GM19238 (cell line): ENCODE data around the gene PDIA4.
"Not testable (repeated sequence)": the region's sequence is repeated elsewhere in the genome, so short reads cannot be mapped to it uniquely, and the experiment has no call there.

Experiments
- DNase-seq: peaks from one replicate; pipeline ENCODE4 v3.0.0; 2011; ENCODE audit warnings: low spot score; ENCODE audit not compliant: insufficient read length

The PDIA4 gene

GRCh38 chr7:149028346-149029109 lies at the start of gene PDIA4:
PDIA4 (minus strand) TSS chr7:149028505; CDS start chr7:149028408, 97 bp downstream.
- peak; percentile 98 for DNase-seq

- no peak for DNase-seq
These were observed 49.3 kb upstream of the PDIA4 start for GRCh38 chr7:149077594-149077993.

- no peak for DNase-seq
These were observed 47.0 kb upstream of the PDIA4 start for GRCh38 chr7:149075286-149075685.

GRCh38 chr7:149074116-149074885 lies 46.0 kb upstream of the PDIA4 start:
- no peak for DNase-seq

- DNase-seq = no peak
These were observed 44.1 kb upstream of the PDIA4 start for GRCh38 chr7:149072438-149072775.

GRCh38 chr7:149071641-149072437 lies 43.5 kb upstream of the PDIA4 start:
- DNase-seq = no peak

- no peak for DNase-seq
These were observed 42.9 kb upstream of the PDIA4 start for GRCh38 chr7:149071182-149071635.

GRCh38 chr7:149070372-149071125 lies 42.2 kb upstream of the PDIA4 start:
- DNase-seq = no peak

- DNase-seq = no peak
These were observed 39.6 kb upstream of the PDIA4 start for GRCh38 chr7:149067869-149068268.

GRCh38 chr7:149063476-149063875 lies 35.2 kb upstream of the PDIA4 start:
- DNase-seq = no peak

- DNase-seq = not testable (repeated sequence)
These were observed 34.1 kb upstream of the PDIA4 start for GRCh38 chr7:149062217-149062899.

- DNase-seq = no peak
These were observed 31.9 kb upstream of the PDIA4 start for GRCh38 chr7:149060156-149060555.

GRCh38 chr7:149053885-149054284 lies 25.6 kb upstream of the PDIA4 start:
- DNase-seq = no peak

- DNase-seq = no peak
These were observed 25.1 kb upstream of the PDIA4 start for GRCh38 chr7:149053384-149053783.

GRCh38 chr7:149050941-149051340 lies 22.6 kb upstream of the PDIA4 start:
- DNase-seq = no peak

- no peak for DNase-seq
These were observed 20.5 kb upstream of the PDIA4 start for GRCh38 chr7:149048805-149049204.

GRCh38 chr7:149046416-149046815 lies 18.1 kb upstream of the PDIA4 start:
- no peak for DNase-seq

- no peak for DNase-seq
These were observed 15.6 kb upstream of the PDIA4 start for GRCh38 chr7:149043936-149044335.

GRCh38 chr7:149041350-149041749 lies 13.0 kb upstream of the PDIA4 start:
- DNase-seq = no peak

- DNase-seq = not testable (repeated sequence)
These were observed 10.3 kb upstream of the PDIA4 start for GRCh38 chr7:149038641-149039040.

GRCh38 chr7:149036676-149037075 lies 8.4 kb upstream of the PDIA4 start:
- DNase-seq = no peak
